Stimulated activated CD8-positive, alpha-beta memory T cell treated with anti-CD3 and anti-CD28 coated beads, Interleukin-12 subunit alpha, Interleukin-12 subunit beta, amount 100 ng/mL, for 4 hours (primary cell): Measurements from ENCODE around the gene MTPN.

Source experiments
- DNase-seq: peaks from one replicate; pipeline ENCODE4 v3.0.0-alpha.2; 2020; ENCODE audit warnings: low read depth

Gene MTPN

DNA sequence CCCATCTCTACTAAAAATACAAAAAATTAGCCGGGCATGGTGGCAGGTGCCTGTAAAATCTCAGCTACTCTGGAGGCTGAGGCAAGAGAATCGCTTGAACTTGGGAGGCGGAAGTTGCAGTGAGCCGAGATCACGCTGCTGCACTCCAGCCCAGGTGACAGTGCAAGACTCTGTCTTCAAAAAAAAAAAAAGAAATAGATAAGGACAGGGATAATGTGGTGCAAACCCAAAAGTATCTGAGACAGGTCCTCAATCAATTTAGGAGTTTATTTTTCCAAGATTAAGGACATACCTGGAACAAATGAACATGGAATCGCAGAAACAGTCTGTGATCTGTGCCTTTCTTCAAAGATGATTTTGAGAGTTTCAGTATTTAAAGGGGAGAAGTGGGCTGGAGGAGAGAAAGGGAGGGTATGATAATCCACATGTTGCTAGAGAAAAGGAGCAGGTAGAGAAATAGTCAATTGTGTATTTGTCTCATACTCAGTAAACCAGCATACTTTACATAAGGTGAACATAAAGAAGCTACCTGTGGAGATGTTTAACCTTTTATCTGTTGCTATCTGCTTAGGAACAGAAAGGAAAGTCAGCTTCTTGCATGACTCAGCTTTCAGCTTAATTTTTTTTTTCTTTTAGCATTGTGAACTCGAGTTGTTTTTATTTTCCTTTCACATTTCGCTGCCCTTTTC is 4.9 kb upstream of the MTPN start:
- DNase-seq, result no peak

DNA sequence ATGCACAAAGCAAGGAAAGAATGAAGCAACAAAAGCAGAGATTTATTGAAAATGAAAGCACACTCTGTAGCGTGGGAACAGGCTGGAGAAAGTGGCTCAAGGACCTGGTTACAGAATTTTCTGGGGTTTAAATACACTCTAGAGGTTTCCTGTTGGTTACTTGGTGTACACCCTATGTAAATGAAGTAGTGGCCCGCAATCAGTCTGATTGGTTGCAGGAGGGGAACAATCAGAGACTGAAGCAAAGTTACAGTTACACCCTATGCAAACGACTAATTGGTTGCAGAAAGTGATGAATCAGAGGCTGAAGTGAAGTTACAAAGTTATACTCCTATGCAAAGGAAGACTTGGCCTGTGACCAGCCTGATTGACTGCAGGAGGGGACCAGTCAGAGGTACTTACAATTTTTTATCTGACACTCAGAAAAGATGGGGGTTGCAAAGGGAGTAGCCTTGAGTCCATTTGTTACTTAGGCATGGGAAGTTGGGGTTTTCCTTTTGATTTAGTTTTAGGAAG is 3.6 kb upstream of the MTPN start:
- peak; percentile 21 for DNase-seq

DNA sequence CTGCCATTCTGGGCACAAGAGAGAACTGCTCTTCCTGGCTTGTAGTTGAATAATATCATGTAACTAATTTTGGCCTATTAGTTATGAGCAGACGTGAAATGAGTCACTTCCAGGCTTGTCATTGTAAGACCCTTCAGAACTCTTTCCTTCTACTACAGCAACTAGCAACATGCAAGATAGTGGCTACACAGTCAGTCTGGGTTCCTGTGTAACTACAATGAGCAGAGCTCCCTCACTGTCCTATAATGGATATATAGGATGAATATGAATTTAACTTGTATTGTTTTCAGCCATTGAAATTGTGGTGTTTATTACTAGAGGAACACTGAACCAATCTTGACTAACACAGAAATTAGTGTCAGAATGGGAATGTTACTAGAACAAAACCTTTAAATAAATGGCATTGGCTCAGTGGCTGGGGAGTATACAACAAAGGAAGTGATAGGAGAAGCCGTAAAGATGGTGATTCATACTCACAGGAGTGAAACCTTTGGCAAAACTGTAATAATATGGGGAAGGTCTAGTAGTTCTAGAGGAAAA is 2.9 kb upstream of the MTPN start:
- DNase-seq, result no peak

DNA sequence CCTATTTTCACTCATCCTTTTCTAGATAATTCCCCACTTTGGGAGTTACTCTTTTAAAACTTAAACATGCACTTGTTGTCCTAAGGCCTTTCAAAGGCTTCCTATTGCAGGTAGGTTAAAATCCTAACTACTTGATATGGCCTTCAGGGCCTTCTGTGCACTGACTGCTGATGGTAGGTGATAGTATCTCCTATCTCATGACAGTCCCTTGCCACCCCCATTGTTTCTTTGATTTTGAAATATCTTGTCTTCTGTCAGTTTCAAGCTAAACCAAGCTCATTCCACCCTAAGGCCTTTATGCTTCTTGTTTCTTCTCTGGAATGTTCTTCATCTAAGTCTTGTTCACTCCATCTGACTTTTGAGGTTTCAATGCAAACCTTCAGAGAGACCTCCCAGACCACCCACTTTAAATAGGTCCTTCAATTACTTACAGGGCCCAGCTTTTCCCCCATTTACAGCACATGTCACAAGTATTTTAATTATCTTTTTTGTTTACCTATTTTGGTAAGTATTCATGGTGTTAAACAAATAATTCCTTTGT is 2.4 kb upstream of the MTPN start:
- no peak for DNase-seq

DNA sequence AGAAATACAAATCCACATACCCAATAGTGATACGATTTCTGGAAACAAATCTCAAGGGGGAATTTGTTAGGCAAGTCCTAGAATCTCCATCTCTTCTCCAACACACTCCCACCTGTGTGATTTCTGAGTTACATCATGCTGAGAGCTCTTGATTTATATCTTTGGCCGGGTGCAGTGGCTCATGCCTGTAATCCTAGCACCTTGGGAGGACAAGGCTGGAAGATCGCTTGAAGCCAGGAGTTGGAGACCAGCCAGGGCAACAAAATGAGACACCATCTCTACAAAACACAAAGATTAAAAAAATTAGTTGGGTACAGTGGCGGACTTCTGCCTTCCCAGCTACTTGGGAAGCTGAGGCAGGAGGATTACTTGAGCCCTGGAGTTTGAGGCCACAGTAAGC is 1.5 kb upstream of the MTPN start:
- DNase-seq, result no peak

DNA sequence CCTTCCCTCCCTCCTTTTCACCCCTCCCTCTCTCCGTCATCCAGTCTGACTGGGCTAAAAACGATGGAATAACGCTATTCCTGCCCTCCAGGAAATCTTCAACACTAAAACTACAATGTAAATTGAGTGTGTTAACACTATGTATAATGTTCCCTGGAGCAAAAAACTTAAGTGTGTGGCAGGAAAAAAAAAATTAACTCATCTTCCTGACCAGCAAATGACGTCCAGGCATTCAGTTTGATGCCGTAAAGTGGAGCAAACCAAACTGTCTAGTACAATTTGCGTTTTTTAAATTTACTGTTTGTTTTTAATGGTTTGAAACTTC is 545 bp upstream of the MTPN start:
- no peak for DNase-seq

DNA sequence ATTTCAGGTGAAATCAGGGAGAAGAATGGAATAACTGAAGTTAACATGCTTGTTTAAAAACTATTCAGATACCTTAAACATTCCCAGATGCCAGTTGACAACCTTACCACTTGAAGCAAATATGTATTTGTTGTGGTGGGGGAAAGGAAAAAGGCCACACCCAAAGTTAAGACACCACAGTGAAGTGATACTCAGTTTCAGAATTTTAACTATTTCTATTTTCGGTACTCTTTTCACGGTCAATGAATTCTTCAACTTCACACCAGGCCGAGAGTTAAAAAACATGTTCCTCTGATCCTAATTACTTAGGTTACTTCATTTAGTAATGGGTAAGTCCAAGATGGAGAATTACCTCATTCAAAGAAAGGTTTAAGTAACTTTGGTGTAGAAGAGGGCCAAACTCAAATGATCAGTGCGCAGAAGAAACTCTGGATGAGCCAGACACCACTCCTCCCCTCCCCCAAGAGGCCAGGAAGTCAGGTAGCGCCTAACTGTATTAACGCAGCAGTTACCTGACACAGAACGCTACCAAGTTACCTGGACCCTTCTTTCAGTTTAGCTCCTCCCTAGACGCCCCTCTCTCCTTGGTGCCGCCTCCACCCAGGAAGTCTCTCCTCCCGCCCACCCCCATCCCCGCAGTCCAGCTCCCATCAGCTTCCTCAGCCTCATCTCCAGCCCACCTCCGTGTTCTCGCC is 700 bp downstream of the MTPN start:
- DNase-seq, result no peak

DNA sequence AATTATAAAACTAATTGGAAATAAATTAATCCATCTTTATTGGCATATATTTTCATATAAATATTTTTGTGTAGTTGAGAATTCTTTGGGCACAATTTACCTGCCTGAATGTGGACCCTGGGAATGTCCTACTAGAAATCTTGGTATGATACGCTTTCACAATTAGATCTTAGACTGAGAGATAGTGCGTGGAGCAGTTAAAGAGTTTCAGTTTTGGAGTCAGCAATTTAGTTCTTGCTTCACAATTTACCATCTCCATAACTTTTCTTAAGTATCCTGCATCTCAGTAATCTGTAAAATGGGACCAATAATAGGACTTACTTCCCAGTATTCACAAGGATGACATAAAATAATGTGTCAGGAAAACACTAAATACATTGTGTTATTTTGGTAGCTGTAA is 2.0 kb downstream of the MTPN start:
- DNase-seq, result no peak

DNA sequence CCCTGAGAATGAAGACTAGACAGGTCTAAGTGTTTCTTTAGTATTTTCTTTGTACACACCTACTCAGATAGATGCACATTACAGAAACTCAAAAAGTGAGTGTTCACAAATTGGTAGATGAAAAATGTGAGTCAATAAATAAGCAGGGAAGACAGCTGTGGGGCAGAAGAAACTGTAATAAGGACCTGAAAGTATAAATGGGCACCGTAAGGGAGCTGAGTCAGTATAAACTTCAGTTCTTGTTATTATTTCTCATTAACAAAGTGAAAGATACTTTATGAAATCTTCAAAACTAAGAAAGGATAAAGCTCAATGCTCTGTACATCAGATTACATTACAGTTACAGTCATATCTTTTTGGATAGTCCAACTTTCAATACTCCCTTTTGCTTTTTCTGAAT is 2.5 kb downstream of the MTPN start:
- DNase-seq, result no peak

DNA sequence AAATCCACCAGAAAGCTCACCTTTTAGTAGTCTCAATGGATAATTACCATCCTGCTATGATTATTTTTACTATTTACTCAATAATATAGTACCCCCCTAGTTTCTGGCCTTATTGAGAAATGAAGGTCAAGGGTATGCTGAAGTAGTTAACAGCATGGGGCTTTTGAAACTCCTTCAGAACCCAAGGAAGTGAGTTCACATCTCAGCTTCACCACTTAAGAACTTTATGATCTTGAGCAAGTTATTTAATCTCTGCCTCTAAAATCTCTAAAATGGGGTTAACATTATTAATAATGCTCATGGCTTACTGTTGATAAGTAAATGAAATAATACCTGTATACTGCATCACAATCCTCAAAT is 5.8 kb downstream of the MTPN start:
- no peak for DNase-seq

DNA sequence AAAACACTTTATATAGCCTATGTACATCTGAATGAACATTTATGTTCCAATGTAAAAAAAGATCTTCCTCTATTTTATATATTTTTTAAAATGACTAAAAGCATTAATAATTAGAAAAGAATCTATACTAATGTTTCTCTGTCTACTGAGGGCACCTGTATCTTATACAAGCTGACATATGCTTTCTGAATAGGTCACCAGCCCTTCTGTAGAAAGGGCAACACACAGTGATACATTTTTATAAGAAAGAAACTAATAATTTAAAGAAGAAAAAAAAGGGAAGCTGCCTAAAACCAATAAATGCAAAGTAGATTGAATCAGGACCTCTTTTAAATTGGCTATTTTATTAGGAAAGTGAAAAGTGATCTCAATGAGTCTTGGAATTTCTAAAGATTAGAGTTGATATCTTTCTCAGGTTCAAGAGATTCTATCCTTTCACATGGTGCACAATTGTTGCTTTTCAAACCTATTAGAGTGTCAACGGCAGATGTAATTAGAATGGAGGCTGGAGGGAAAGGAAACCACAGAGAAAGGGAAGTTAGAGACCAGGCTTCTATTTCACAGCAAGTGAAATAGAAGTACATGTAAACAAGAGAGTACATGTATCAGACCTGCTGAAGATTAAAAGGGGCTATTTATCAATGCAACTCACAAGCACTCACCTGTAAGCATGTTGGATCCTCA is 6.3 kb downstream of the MTPN start:
- DNase-seq, result no peak

DNA sequence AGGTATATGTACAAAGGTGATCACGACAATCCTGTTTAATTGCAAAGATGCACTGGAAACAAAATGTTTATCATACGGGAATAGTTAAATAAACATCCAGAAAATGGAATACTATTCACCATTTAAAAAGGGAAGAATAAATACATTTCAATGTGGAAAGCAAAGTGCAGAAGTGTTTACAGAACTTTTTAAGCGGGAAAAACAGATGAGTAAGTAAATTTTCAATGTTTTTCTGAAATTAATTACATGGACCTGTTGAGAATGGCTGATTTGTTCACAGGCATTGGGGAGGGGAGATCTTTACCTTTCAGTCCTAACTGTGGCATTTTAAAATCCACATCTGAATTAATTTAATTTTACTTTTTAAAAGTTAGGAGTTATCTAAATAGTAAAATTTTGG is 7.1 kb downstream of the MTPN start:
- no peak for DNase-seq

DNA sequence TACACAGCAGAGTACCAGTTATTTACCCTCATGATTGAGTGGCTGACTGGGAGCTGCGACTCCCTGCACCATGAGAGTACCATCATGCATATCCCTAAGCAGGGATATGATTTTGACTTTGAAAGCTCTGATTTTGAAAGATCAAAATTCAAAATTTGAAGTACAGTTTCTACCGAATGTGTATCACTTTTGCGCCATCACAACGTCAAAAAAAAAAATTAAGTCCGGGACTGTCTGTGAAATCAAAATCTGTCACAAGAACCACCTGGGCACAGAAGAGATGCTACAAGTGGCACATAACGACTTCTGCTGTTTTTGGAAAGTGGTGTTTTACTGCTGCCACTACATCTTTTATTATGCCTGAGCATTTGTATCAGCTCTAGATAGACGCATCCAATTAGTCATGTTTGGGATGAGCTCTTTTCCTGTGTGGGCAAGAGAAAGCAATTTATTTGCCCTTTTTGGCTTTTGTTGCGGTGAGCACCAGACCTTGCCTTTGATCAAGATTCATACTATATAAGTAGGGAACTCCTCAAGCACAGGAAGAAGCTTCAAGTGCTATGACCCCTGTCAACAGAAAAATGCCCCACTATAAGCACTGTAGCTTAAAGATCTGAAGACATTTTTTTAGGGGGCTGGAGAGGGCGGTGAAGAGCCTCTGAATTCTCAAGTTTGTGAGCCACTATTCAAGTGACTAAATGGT is 10.7 kb downstream of the MTPN start:
- no peak for DNase-seq

DNA sequence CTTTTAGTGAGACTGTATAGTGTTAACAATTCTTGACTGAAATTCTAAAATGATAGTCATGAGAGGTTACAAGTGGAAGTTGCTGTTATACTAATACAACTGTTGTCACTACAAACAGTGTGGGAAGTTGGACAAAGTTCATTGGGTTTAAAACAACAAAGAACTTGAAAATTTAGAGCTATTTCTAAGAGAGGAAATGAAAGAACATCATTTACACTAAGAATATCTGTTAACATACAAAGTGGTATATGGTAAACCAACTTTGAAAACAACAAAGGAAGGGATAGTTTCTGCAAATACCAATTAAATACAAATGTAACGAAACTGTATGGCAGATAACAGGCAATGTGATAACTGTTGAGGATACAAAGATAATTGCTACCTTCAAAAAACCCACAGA is 11.6 kb downstream of the MTPN start:
- no peak for DNase-seq

DNA sequence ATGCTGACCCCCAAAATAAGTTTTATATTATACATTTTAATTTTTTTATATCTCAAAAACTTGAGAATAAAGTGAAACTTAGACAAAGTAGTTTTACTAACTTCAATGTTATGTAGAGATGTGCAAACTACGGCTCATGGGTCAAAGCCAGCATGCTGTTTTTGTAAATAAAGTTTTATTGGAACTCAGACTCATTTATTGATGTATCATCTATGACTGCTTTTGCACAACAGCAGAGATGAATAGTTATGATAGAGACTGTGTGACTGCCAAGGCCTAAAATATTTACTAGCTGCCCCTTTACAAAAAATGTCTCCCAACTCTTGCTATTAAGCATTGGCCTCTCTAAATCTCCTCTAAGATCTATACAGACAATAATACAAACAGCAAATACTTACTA is 12.4 kb downstream of the MTPN start:
- DNase-seq, result no peak

DNA sequence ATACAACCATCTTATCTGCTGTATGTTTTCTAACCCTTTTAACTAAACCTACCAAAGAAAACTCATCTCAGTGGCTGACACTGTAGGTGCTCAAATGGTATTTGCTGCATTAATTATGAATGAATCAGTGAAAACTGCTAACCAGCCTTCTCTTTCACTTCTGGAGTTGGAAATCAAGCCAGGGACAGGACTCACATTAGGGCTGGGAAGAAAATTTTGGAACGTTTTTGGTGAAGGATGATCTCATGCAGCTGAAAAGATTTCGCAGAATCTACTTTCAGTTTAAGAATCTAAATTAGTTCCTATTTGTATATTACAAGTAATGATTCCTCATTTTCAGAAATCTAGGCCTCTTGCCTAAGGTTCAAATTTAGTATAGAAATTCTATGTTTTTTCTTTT is 12.9 kb downstream of the MTPN start:
- no peak for DNase-seq

DNA sequence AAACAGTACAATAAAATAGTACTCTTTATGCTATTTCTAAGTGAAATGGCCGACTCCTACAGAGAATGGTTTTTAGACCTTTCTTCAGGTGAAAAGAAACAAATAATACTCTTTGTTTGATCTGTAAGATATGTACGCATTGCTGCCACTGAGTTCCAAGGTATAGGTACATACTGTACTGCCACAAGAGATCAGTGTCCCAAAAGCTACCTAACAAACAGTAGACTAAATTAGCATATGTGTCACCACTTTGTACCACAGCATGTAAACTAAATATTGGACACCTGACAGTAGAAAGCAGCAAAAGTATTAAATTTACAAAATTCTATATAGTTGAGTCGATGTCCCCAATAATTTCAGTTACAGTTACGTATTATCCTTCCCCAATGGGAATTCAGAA is 14.4 kb downstream of the MTPN start:
- no peak for DNase-seq

DNA sequence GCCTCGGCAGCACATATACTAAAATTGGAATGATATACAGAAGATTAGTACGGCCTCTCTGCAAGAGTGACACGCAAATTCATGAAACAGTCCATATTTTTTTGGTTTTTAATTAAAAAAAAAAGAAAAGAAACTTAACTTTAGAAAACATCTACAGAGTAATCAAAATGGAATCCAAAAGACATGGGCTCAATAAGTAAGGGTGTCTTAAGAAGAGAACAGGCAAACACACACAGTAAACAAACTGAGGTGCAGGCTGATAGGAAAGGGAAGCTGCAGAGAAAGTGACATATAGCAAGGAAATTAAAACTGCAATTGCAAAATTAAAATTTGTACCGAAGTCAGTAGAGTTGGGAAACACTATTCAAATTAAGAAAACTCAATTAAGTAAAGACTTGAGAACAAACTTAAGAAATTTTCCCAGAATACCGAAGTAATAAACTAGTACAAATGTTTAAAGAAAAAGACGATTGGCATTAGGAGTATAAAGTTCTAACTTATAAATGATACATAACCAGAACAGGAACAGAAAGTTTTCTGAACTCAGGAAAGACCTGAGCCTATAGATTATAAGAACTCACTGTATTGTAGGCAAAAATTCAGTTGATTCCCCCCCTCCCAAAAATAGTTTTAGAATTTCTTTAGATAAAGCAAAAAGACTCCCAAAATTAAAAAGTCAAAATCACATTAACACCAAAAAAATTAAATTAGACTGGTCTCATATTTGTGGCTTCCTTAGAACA is 16.3 kb downstream of the MTPN start:
- no peak for DNase-seq

DNA sequence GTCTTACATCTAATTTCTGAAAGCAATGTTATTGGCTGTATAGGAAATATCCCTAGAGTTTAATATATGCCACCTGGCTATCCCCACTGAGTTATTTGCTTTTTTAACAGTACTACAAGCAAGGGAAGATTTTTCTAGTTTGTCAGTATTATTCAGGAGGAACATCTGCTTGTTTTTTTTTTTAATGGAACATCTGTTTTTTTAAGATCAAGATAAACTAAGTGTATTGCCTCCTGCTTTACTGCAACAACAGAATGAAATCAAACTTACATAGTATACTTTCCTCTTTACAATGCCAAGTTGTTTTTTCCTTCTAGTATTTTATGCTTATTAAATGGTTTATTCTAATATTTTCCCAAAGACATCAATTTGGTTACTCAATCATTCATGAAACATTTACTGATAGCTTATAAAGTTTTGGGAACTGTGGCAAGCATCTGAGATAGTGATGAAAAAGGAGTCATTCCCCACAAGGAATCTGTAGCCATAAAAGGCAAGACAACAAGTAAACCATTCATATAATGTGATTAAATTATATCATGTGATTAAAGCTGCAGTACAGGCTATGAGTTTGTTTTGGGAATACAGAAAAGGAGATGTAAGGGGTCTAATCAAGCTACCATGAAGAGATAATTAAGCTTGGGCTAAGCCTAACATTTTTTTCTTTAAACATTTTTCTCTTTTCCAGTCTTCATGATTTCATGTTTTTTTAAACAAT is 17.4 kb downstream of the MTPN start:
- no peak for DNase-seq

DNA sequence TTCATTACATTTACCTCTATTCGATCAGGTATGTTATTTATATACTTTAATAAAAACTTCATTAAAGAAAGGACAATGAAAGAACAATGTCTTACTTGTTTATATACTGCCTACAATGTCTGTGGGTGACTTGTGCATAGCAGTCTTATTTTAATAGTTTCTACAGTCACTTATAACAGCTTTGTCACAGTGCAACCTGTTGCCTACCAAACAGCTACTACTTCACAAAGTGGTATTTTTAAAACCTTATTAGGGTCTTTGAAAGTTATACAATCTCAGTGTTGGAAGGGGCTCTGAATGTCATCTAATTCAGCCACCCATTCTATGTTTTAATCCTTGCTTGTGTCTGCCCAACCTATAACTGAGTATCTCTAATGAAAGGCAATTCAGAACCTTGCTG is 19.0 kb downstream of the MTPN start:
- DNase-seq, result no peak

DNA sequence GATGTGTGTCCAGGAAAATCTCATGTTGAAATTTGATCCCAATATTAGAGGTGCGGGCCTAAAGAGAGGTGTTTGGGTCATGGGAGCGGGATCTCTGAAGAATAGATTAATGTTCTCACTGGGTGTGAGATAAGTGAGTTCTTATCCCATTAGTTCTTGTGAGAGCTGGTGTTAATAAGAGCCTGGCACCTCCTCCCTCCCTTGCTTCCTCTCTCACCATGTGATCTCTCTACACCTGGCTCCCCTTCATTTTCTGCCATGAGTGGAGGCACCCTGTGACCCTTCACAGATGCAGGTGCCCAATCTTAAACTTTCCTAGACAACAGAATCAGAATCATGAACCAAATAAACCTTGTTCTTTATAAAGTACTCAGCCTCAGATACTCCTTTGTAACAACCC is 19.5 kb downstream of the MTPN start:
- DNase-seq, result no peak
